Hepatocyte (in vitro differentiated cells): ENCODE data around the gene CRIP2.

ENCODE experiments used
- EZH2 ChIP-seq: fragments of 200-600 bp; sonication (generic); IDR thresholded peaks from 2 replicates; pipeline ENCODE4 v1.6.1; 2016; ENCODE audit warnings: antibody characterized with exemption, mild to moderate bottlenecking, borderline replicate concordance
- EZH2phosphoT487 ChIP-seq: fragments of 200-600 bp; sonication (generic); IDR thresholded peaks from one replicate; pipeline ENCODE4 v1.6.1; 2018; ENCODE audit warnings: antibody characterized with exemption, mild to moderate bottlenecking, low read depth, moderate library complexity; ENCODE audit not compliant: unreplicated experiment, severe bottlenecking
- TF ChIP-seq, protein P1 (sequence below): fragments of 200-600 bp; sonication (generic); IDR thresholded peaks from 2 replicates; pipeline ENCODE4 v1.5.1; 2016; ENCODE audit warnings: antibody characterized with exemption, mild to moderate bottlenecking; ENCODE audit not compliant: poor library complexity

DNA sequence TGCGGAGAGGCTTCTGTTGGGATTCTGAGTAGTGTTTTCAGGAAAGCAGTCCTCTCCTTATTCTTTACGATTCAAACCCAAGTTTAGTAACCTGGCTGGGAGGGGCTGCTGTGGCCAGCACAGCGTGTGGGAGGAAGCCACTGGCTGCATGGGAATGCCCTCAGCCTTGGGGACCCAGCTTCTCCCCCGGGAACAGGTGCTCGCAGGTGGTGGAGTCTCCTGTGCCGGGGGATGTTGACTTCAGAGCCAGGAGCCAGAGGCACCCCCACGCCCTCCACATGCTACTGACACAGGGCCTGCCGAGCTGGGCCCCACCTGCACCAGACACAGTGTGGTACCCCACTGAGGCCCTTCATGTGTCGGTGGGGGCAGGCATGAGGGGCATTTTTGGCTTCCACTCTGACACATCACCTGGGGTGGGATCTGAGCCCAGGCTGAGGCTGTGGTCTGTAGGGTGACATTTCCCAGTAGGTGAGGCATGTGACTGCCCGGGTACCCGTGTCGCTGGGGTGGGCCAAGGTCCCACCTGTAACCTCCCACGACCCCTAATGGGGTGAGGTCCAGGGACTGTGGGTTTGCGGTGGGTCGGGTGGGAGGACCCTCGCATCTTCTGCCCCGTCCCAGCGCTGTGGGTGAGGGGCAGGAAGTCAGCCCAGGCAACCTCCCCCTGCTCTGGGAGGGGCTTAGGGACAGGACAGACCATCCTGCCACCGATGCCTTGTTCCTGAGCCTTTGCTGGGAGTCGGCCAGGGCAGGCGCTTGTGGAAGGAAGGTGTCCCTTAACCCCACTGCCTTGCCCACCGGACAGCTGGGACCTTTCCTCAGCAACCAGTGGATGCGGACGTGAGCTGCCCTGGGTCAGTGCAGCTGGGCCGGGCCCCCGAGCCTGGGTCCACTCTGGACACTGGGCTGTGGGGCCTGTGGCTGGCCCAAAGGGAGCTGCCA is 28.4 kb upstream of the CRIP2 start:
- TF ChIP-seq, protein P1, sequence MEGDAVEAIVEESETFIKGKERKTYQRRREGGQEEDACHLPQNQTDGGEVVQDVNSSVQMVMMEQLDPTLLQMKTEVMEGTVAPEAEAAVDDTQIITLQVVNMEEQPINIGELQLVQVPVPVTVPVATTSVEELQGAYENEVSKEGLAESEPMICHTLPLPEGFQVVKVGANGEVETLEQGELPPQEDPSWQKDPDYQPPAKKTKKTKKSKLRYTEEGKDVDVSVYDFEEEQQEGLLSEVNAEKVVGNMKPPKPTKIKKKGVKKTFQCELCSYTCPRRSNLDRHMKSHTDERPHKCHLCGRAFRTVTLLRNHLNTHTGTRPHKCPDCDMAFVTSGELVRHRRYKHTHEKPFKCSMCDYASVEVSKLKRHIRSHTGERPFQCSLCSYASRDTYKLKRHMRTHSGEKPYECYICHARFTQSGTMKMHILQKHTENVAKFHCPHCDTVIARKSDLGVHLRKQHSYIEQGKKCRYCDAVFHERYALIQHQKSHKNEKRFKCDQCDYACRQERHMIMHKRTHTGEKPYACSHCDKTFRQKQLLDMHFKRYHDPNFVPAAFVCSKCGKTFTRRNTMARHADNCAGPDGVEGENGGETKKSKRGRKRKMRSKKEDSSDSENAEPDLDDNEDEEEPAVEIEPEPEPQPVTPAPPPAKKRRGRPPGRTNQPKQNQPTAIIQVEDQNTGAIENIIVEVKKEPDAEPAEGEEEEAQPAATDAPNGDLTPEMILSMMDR = no peak
- TF ChIP-seq EZH2phosphoT487 (no peak), EZH2 (no peak)
